CD4-positive, alpha-beta T cell treated with Interleukin-6 at 100 ng/mL for 8 hours (primary cell): ENCODE results near the gene ZNF70.

Source experiments
- DNase-seq: peaks from one replicate; pipeline ENCODE4 v3.0.0-alpha.2; 2020; ENCODE audit warnings: mixed read lengths, low spot score

ZNF70 gene

DNA sequence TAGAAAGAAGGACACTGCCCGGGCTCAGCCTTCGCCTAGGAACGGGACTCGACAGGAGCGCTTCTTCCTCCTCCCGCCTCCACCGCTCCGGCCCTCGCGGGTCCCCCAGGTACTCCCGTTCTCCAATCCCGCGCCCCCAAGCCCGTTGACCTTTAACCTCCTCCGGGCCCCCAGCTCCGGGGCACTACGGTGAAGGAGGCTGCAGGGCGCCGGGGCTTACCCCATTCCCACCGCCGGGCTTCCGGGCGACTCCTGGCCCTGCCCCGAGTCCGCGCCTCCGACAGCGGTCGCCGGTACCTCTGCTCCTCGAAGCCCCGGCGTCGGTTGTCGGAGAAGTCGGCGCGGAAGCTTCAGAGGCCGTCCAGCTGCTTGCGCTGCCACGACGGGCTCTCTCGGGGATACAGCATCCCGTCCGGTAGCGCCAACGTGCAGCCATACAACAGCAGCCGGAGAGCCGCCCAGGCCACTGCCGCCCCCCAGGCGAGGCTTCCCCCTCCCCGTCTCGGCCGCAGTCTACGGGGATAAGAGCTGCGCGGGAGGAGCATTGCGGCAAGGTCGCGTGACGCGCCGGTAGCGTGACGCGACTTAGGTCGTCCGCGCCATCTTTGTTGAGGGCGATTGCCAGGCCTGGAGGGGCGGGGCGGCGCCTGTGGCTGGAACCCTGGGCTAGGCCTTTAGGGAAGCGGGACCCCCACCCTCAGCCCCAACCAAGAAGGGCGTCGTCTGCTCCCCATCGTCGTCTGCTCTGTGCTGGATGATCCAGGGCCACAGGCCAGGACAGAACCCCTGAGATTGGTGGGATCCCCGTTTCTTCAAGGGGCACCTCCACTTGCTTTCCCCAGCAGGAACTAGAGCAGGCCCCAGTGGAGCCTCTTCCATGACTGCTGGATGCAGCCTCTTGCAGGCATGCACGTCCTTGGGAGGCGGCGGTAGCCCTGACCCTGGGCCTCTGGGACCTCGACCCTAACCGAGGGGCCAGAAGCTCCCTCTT, 33.8 kb downstream of the ZNF70 start:
- peak; percentile 78 for DNase-seq

DNA sequence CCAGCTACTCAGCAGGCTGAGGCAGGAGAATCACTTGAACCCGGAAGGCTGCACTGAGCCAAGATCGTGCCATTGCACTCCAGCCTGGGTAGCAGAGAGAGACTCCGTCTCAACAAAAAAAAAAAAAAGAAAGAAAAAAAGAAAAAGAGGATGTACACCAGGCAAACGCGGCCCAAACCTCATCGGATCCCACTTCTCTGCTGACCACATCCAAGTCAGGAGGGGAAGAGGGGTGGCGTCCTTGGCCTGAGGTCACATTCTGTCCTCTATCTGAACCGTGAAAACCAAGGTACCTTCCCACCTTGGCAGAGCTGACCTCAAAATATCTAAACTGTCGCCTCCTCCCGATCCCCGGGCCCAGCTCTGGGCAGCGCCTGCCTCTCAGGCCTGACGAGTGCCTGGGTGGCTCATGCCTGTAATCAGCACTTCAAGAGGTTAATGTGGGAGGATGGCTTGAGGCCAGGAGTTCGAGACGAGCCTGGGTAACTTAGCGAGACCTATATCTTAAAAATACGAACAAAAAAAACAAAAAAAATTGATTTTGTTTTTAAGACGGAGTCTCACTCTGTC, 35.0 kb downstream of the ZNF70 start:
- no peak for DNase-seq

DNA sequence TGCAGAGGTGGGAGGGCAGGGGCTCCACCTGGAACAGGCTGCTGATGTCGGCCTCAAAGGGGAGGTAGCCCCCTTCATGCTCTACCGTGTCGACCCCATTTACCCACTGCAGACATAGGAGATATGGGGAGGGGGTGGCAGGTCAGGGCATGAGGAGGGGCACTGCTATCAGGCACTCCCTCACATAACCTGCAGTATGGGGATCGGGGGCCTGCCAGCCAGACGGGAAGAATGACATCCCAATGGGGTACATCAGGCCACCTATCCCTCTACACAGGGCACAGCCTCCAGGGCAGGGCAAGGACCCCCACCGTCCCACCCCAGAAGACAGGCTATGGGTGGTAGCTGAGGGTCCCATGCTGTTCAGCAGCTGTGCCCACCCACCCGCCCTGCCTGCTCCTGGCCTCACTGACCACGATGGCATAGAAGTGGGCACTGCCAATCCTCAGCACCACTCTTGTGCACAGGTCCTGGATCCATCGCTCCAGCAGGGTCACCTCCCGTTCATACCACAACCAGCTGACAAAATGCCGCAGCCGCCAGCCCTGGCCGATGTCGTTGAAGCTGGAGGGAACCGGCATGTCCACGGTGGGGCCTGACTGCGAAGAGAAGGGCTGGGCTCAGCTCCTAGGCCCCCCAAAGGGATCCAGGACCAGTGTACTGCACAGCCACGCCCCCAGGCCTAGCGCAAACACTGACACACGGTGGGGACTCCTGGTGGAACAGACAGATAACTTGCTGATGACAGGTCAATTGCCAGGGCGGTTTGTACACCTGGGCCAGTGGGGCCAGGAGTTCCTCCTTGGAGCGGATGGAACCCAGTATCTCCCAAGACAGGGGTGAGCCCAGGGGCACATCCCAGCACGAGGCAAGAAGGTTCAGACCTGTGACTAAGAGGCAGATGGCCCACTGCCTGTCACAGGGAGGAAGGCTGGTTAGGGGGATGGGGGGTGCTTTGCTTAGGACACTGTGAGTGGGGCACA, 36.0 kb downstream of the ZNF70 start:
- no peak for DNase-seq

DNA sequence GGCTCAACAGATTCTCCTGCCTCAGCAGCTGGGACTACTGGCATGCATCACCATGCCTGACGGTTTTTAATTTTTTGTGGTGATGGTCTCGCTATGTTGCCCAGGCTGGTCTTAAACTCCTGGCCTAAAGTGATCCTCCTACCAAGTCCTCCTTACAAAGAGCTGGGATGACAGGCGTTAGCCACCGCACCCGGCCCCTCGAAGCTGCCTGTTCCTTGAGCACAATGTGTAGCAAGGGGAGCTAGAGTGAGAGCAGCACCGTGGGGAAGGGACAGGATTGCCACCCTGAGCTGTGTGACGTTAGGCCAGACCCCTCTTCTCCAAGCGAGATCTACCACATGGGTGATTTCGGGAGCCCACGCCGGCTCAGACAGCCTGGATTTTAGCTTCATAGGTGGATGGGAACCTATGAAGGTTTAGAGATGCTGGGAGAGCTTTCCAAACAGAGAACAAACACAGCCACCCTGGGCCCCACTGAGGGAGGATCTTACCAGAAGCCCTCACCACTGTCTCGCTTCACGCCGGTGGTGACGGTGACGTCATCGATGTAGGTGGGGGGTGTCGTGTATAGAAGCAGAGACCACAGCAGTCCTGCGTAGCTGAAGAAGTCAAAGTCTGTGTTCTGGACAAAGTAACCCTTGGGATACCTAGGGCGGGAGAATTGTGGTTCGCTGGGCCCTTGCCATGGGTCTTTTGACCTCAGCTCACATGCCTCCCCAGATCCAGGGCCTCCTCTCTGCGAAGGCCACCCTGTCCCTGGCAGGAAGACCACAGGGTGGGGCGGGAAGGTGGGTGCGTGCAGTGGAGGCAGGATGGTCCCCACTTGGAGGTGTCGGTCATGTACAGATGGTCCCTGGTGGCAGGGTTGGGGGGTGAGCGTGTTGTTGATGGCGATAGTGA, 37.0 kb downstream of the ZNF70 start:
- DNase-seq: no peak

DNA sequence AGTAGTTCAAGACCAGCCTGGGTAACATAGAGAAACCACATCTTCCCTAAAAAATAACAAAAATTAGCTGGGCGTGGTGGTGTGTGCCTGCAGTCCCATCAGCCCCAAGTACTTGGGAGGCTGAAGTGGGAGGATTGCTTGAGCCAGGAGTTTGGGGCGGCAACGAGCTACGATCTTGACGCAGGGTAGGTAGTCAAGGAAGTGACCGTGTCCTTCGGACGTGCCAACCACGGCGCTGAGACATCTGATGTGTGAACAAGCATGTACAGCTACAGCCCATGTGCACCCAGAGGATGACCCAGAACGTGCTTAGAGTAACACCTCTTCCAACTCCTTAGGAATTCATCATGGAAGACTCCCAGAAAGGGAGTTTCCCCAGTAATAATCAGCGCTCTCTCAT, 38.7 kb downstream of the ZNF70 start:
- no peak for DNase-seq

DNA sequence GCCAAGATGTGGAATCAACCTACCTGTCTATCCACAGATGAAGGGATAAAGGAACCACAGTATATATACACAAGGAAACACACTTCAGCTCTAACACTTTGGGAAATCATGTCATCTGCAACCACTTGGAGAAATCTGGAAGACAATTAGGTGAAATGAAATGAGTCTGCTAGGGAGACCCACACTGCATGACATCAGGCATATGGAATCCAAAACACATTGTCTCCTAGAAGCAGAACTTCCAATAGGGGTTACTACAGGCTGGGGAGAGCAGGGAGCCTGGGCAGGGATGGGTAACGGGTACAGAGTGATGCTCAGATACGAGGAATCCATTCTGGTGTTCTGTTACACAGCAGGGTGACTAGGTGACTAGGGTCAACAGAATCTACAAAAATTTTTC, 41.8 kb downstream of the ZNF70 start:
- no peak for DNase-seq

DNA sequence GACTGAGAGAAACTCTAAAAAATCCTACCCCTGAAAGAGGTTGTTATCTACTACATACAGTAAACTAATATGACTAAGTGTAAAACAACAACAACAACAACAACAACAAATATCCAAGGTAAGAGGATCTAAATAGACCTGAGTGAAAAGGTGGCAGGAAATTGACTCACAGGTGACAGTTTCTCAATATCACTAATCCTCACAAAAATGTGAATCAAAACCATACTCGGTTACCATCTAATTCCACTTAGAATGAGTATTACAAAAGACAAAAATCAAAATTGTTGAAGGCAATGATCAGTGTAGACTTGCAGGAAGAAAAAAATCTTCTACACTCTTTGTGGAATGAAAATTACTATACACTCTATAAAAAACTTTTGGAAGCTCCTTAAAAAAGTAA, 42.6 kb downstream of the ZNF70 start:
- no peak for DNase-seq

DNA sequence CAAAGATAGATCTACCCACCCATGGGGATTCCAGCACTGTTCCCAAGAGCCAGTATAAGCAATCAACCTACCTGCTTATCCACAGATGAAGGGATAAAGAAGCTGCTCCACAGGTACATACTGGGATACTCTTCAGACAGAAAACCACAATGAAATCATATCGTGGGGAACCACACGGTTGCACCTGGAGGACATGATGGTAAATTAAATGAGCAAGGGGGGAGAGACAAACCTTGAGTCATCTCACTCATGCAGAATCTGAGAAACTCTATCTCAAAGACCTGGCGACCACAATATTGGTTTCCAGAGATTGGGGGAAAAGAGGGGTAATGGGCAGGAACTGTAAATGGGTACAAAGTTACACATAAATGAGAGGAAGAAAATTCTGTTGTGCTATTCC, 45.6 kb downstream of the ZNF70 start:
- no peak for DNase-seq

DNA sequence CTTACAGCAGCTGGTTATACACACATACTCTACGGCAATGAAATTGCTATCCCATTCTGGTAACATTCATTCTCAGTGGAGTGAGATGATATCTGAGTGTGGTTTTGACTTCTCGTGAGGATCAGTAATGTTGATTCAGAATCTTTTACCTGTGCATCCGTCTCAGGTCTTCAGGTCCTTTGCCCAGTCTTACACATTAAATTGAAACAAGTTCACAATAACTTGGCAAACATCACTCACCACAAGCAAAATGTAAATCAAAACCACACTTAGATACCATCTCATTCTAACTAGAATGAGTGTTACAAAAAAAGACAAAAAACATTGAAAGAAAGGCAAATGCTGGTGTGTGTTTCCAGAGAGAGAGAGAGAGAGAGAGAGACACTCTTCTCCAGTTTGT, 46.1 kb downstream of the ZNF70 start:
- no peak for DNase-seq

DNA sequence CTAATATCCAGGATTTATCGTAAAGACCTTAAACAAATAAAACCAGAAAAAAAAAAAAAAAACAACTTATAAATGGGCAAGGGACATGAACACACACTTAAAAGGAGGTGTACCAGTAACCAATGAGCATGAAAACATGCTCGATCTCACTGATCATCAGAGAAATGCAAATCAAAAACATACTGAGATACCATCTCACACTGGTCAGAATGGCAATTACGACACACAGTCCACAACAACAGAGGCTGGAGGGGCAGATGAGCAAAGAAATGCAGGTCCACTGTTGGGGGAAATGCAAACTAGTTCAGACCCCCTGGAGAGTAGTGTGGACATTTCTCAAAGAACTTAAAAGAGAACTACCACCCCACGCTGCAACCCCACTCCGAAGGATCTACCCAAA, 46.9 kb downstream of the ZNF70 start:
- no peak for DNase-seq

DNA sequence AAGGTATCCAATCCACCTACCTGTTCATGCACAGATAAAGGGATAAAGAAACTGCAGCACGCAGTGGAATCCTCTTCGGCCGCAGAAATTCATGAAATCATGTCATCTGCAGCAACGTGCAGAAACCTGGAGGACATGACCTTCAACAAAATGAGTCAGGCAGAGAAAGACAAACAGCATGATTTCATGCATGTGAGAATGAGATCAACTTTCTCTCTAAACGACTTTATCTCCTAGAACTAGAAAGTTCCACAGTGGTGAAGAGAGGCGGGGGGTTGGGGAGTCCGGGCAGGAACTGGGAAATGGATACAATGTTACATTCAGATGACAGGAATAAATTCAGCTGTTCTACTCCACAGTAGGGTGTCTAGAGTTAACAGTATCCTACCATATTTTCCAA, 50.2 kb downstream of the ZNF70 start:
- no peak for DNase-seq

DNA sequence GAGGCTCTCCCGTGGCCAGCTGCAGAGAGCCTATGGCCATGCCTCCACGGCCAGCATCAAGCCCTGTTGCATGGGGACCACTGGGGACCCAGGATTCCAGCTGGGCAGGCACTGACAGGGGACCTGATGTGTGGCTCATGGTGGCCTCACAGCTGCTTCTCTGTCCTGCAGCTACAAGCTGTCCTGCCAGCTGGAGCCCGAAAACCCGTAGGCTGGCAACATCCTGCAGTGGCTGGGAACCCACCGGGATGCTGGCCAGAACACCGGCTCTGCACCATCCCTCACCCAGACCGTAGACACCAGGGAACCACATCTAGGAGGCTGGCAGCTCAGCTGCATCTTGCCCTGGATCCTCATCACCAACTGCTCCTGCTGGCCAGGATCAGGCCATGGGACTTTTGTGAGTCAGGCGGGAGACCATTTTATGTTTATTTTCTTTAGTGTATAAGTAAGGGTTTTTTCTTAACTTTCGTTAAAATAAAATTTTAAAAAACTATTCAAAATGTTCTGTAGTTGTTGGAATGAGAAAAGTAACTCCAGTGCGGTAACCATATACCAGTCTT, 52.2 kb downstream of the ZNF70 start:
- DNase-seq: no peak

DNA sequence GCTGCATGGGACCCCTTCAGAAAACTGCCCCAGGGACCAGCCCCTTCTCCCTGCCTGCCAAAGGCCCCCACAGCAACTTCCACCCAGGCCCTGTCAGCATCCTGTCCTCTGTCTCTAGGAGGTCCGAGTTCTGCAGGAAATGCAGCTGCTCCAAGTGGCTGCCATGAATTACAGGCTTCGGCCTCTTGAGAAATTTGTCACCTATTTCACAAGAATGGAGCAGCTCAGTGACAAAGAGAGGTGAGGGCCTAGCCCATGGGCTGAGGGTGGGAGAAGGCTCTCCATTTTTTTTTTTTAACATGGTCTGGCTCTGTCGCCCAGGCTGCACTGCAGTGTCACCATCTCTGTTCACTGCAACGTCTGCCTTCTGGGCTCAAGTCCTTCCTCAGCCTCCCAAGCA, 52.8 kb downstream of the ZNF70 start:
- no peak for DNase-seq

DNA sequence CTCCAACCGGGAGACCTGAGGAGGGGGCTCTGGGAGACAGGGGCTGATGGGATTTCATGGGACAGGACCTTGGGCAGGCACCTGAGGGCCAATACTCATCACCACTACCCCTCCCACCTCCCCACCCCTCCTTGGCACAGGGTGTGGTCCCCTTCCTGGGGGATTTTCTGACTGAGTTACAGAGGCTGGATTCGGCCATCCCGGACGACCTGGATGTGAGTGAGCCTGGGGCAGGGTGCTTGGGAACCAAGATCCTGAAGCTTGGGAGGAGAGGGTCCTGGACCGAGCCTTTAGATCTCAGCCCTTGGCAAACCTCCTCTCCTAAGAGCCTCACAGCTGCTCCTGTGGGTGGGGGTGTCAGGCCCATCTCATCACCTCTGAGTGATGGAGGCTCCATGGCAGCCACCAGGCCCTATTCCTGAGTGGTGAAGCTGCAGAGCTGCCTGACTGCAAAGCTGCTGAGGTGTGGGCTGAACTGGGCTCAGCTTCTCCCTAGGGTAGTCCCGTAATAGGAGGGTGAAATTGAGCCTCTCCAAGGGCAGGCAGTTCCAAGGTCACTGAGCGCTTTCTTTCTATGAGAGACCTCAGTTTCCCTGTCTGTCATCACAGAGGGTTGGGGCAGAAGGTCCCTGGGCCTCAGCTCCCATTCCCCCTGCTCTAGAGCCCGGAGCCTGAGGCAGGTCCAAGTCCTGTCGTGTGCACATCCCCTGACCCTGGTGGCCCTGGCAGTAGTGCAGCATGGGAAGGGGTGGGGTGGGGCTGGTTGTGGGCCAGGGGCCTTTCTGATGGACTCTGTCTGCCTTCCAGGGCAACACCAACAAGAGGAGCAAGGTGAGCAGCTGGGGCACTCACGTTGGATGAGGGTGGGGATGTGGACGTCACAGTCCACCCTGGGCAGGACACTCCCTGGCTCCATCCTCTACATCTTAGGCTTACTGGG, 53.6 kb downstream of the ZNF70 start:
- no peak for DNase-seq

DNA sequence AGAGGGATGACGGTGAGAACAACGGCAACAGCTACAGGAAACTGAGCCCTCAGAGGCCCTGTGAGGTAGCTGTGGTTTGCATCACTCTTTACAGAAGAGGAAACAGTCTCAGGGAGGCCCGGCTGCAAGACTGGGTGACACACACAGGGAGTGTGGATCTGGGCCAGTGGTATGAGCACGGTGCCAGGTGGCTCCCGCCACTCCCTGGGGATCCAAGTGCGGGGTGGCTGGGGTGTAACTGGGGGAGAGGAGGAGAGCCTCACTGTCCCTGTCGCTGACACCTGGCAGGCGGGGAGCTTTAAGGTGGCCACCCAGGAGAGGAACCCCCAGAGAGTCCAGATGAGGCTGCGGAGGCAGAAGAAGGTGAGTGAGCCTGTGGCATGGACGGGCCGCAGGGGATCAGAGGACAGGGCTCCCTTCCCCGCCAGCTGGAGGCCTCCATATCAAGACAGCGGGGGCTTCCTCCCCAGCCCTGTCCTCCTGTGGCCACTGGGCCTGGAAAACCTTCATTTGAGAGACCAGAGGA, 54.5 kb downstream of the ZNF70 start:
- DNase-seq: peak; percentile 87

DNA sequence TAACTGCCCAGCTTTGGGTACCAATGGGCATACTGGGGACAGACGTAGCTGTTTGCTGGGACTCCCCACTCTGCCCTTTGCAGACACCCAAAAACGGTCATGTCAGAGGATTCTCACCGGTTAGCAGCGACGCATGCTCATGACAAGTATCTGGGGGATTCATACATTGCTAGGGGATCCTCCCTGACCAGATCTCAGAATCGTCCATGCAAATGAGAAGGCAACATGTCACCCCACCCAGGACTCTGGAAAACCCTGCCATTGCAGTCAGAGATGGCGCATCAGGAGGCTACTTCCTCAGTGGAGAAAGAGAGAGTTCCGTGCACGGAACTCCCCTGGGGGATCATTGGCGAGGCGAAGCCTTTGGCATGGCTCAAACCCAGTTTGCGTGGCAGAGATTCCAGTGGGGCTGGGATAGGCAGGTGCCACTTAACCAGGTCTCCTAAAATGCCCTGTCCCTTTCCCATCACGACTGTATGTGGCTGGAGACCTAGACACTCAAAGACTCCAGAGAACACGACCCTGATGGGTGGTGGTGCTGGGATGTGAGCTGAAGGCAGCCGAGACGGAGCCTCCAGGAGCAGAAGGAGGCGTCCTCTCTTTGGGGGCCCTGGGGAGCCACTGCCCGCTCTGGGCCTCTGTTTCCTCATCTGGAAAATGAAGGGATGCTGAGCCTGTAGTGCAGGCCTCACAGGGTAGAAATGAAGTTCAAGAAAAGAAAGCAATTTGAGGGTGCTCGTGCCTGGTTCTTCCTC, 55.2 kb downstream of the ZNF70 start:
- no peak for DNase-seq

DNA sequence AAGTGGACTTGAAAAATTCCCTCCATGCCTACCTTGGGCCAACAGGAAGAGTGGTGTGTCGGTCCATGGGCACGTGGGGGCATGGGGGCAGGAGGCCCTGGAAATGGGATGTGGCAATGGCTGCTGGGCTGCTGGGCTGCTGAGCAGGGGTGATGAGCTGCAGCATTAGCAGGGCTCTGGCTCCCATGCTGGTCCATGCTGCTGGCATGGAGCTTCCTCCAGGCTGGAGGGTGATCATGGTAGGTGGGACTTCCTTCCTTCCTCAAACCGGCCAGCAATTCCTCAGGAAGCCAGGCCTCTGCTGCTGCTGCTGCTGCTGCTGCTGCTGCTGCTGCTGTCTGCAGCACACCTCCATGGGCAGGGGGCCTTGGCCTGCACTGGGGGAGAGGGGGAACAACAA, 55.8 kb downstream of the ZNF70 start:
- DNase-seq: no peak

DNA sequence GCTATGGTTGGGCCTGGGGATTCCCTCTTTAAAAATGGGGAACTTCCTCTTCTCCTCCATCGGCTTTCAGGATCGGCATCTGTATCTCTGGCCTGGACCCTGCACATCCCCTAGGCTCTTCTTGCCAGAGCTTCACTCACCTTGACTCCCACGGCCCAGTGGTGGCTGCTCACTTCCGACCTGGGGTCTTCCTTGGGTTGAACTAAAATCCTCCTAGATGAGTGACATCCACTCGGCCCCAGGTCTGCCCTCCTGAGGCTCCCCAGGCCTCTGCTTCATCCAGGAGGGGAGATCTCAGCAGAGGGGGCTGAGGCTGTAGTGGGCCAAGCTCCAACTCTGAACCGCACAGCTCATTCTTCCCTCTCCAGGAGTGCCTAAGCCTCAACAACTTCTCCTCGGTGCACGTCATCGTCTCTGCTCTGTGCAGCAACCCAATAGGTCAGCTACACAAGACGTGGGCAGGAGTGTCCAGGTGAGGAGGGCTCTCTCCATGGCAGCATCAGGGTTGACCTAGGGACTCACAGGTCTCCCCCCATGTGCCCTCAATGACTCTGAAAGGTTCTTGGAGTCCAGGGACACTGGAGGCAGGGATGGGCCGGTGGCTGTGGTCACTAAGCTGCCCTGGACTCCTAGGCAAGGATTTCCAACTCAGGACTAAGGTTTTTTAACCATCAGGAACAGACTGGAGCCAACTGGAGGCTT, 56.8 kb downstream of the ZNF70 start:
- no peak for DNase-seq
